Cerebellar cortex (tissue), 1 donor: ENCODE measurements around the gene GATA6.

Experiments
- DNase-seq: peaks from one replicate; pipeline ENCODE4 v3.0.0-alpha.2; 2015; ENCODE audit warnings: low spot score

The GATA6 gene

GRCh38 chr18:22169011-22169888 is at the start of gene GATA6:
TSS of gene GATA6 (plus strand) at chr18:22169589. CDS start at chr18:22171145, 1,556 bp downstream.
- peak; percentile 21 for DNase-seq

DNA sequence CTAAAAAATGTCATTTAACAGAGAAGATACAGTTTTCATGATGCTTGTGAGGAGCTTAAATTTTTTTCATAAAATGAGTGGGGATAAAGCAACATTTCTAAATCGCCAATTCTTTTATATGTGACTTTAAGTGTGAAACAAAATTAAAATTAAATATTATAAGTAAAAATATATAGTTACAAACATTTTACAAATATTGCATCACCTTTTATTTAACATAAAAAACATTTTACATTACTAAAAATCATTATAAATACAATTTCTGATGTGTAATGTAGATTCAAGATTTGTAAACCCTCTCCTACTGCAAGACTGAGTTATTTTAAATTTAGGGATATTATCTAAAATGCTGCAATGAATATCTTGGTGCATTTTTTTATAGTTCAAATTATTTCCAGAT is 44.4 kb upstream of the GATA6 start:
- no peak for DNase-seq

- DNase-seq, result no peak
Observed at GRCh38 chr18:22128954-22129353, 40.4 kb upstream of the GATA6 start.

DNA sequence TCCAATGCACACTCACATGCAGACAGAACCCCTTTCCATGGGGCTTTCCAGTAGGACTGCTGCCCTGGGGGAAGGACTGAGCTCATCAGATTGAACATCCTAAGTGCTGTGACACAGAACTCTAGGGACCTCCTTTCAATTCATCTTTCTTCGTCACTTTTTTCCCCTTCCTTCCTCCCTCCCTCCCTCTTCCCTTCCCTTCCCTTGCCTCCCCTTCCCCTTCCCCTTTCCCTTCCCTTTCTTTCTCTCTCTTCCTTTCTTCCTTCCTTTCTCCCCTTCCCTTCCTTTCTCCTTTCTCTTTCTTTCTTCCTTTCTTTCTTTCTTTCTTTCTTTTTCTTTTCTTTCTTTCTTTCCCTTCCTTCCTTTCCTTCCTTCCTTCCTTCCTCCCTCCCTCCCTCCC is 39.6 kb upstream of the GATA6 start:
- no peak for DNase-seq

- no peak for DNase-seq
Observed at GRCh38 chr18:22132258-22132657, 37.1 kb upstream of the GATA6 start.

DNA sequence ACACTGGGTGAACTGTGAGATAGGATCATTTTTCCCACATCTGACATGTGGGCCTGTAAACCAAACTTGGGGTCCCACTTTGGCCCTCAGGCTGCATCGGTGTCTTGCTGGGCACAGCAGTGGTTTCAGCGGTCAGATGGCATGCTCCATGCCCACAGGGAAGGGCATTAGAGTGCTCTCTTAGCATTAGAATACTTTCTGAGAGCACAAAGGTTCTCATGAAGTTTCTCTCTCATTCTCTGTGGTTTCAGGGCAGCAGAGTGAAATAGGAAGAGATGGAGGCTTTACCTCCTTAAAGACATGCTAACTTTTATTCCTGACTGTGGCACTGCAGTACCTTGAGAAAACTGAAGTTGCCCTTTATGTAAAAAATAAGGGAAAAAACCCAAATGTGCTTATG is 36.6 kb upstream of the GATA6 start:
- DNase-seq, result no peak

- no peak for DNase-seq
Observed at GRCh38 chr18:22136395-22136794, 33.0 kb upstream of the GATA6 start.

- DNase-seq, result no peak
Observed at GRCh38 chr18:22141211-22141610, 28.2 kb upstream of the GATA6 start.

DNA sequence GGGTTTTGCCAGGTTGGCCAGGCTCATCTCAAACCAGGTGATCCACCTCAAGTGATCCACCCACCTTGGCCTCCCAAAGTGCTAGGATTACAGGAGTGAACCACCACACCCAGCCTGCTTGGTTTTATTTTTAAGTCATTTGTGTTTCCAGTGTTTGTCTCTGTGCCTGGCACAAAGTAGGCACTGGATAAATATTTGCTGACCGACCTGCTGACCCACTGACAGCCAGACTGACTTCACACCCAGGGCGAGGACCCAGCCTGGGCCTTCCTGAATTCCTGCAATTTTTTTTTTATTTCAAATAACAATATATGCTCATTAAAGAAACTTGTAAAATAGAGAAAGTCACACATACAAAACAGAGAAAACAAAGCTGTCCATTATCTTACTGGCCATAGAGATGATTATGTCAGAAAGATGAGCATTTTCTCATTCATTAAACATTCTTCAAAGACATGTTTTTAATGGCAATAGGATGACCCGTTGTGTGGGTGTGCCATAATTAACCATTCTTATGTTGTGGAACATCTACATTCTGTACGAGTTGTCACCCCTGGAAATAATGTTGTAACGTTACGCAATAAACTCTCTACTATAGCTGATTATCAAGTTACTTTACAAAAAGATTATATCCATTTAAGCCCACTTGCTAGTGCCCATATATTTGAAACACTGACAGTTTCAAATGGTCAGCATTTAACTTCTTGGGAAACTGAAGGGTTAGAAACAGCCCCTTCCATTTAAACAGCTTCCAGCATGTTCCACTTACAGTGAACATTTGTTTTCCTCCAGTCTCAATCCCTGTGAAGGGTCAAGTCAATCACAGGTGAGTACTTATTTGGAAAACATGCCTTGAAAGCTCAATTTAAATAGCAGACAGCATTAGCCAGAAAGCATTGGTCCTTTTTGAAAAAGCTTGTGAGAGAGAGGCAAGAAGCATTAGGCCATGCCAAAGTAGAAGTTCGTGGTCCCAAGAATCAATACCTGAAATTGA is 25.7 kb upstream of the GATA6 start:
- DNase-seq, result no peak

- DNase-seq, result no peak
Observed at GRCh38 chr18:22145160-22145559, 24.2 kb upstream of the GATA6 start.

GRCh38 chr18:22149710-22150109 is 19.7 kb upstream of the GATA6 start:
- DNase-seq, result no peak

DNA sequence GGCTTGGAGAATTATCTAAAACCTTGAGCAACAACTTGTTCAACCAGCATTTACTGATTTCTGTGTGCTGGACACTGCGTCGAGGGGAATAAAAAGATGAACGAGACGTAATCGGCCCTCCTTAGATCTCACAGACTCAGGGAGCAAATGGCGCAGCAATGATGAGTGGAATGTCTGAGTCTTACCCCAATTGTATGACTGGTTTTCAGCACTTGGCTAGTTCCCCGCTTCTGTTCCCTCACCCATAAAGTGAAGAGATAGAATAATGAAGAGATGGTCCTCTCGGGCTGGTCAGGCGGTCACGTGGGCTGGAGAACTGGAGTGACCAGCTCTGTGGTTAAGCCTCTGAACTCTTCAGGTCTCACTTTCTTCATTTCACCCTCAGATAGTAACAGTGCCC is 17.3 kb upstream of the GATA6 start:
- DNase-seq, result no peak

GRCh38 chr18:22153428-22153827 is 16.0 kb upstream of the GATA6 start:
- DNase-seq, result no peak

DNA sequence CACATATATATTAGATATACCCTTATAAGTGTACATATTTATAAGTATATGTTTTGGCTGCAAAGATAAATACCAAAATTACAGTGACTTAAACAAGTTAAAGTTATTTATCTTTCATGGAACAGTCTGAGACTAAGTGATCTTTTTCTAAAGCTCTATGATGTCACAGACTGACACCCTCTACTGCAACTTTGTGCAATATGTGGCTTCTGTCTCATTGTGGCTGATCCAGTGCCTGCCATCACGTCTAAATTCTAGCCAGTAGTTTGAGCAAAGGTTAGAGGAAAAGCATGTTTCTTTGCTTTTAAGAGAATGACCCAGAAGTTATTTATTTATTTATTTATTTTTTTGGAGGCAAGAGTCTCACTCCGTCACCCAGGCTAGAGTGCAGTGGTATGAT is 13.8 kb upstream of the GATA6 start:
- no peak for DNase-seq

DNA sequence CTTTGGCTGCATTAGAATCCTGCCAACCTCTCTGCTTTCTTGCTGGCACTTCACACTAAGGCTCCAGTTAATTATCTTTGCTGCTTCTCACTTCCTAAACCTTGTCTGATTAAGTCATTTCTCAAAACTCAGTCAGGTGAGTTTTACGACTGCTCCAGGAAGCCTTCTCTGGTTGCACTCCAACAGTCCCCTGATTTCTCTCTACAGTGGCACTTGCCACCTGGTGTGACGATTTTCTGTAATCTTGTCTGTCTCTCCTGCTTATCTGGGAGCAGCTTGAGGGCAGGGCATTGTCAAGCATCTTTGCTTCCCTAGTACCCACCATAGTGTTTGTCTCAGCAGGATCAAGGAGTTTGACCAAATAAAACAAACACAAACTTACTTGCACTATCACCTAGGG is 10.4 kb upstream of the GATA6 start:
- DNase-seq, result no peak

GRCh38 chr18:22161090-22161489 is 8.3 kb upstream of the GATA6 start:
- no peak for DNase-seq

GRCh38 chr18:22163416-22164161 is 5.8 kb upstream of the GATA6 start:
- no peak for DNase-seq

- no peak for DNase-seq
Observed at GRCh38 chr18:22164337-22165048, 4.9 kb upstream of the GATA6 start.

- DNase-seq, result no peak
Observed at GRCh38 chr18:22165049-22165602, 4.3 kb upstream of the GATA6 start.

DNA sequence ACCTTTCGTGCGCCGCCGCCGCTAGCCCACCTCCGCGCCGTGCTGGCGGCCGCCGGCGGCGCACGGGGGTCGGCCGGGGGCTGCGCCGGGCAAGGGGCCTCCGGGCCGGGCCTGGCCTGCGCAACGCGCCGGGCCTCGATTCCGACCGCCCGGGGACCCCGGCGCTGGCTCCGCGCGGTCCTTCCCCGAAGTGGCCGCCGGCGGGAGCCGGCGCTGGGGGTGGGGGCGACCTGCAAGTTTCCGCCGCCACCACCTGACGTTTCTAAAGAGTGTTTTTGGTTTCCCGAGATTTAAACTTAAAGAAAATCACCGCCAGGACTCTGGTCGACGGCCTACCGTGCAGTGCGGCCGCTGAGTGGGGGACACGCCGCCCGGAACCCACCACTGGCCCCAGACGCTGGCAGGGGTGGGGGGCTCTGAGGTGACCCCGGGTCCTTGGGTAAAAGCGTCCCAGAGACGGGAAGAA is 3.8 kb upstream of the GATA6 start:
- no peak for DNase-seq
